ENCODE measurements around the gene TBRG4. TPM values are rescaled to one million over a fixed set of nuclear protein-coding genes. Genes with fewer than 3 reads are reported as not detected.
"Not testable (repeated sequence)": the region's sequence is repeated elsewhere in the genome, so short reads cannot be mapped to it uniquely, and the experiment has no call there.

The TBRG4 gene
- total and polyA plus RNA-seq, 5 donors from 2014 or later, result 42.6 to 54.3 (median 46.6) TPM

- H3K36me3 Mint-ChIP-seq, result no peaks in the 10 kb centered on the region
- Histone ChIP-seq H3K36me3 (ENCODE audit: control insufficient read depth, insufficient read depth, low read length) (no peaks in the 10 kb centered on the region), H3K4me1 (ENCODE audit: control insufficient read depth, insufficient read depth, low read length, poor library complexity, severe bottlenecking) (no peaks in the 10 kb centered on the region), H3K9me3 (ENCODE audit: control insufficient read depth in 2 of 2, low read length in 2 of 2) (no peaks in the 10 kb centered on the region), H3K4me3 (ENCODE audit: low read depth, low read length) (no peak overlapping the region), H3K27ac (ENCODE audit: insufficient read depth, low read length, poor library complexity, severe bottlenecking) (no peak overlapping the region), H3K27me3 (ENCODE audit: control insufficient read depth, insufficient read depth, low read length) (peaks cover 11% of the 10 kb centered on the region)
- no peak overlapping the region for H3K4me3 Mint-ChIP-seq
- peaks cover 34% of the 10 kb centered on the region for H3K27me3 Mint-ChIP-seq
- H3K4me1 Mint-ChIP-seq, result peaks cover 0 to 17% (median 6%) of the 10 kb centered on the region in 4 donors
- DNase-seq (no peak), ATAC-seq (ENCODE audit: low read depth in 2 of 2) (no peak)
- H3K27ac Mint-ChIP-seq, result no peak overlapping the region
- H3K9me3 Mint-ChIP-seq, result no peaks in the 10 kb centered on the region
Observed at GRCh38 chr7:45156516-45157272, 45.2 kb upstream of the TBRG4 start.

DNA sequence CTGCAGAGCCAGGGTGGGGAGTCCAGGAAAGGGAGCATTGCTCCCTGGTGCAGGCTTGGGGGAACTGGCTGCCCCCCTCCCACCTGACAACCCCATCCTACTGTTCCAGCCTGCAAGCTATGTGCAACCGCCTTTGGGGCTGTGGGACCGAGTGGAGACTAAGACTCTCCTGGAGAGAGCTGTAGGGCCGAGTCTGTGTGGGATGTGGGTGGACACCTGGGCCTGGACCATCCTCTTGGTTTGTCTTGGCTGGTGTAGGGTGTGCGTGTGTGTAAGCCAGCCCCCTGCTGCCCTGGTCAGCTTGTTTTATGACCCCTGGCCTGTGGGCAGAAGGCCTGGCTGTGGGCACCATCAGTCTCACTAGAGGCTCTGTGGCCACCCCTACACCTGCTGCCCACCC lies 44.4 kb upstream of the TBRG4 start:
- Mint-ChIP-seq H3K4me3 (no peak overlapping the region), H3K27me3 (peaks cover 39% of the 10 kb centered on the region), H3K9me3 (no peaks in the 10 kb centered on the region), H3K36me3 (no peaks in the 10 kb centered on the region), H3K4me1 (peaks cover 0 to 15% (median 6%) of the 10 kb centered on the region in 4 donors), H3K27ac (no peak overlapping the region)
- no peaks in the 10 kb centered on the region for H3K36me3 ChIP-seq (ENCODE audit: control insufficient read depth, insufficient read depth, low read length)
- no peak for ATAC-seq (ENCODE audit: low read depth in 2 of 2)
- H3K27me3 ChIP-seq (ENCODE audit: control insufficient read depth, insufficient read depth, low read length), result peaks cover 11% of the 10 kb centered on the region
- DNase-seq, result no peak
- H3K27ac ChIP-seq (ENCODE audit: insufficient read depth, low read length, poor library complexity, severe bottlenecking), result no peak overlapping the region
- H3K4me3 ChIP-seq (ENCODE audit: low read depth, low read length), result no peak overlapping the region
- no peaks in the 10 kb centered on the region for H3K4me1 ChIP-seq (ENCODE audit: control insufficient read depth, insufficient read depth, low read length, poor library complexity, severe bottlenecking)
- no peaks in the 10 kb centered on the region for H3K9me3 ChIP-seq (ENCODE audit: control insufficient read depth in 2 of 2, low read length in 2 of 2)

GRCh38 chr7:45155357-45155900 lies 43.9 kb upstream of the TBRG4 start:
- ATAC-seq (ENCODE audit: low read depth in 2 of 2), result no peak
- H3K4me1 Mint-ChIP-seq, result peaks cover 0 to 13% (median 6%) of the 10 kb centered on the region in 4 donors
- no peaks in the 10 kb centered on the region for H3K36me3 Mint-ChIP-seq
- no peak overlapping the region for H3K27ac Mint-ChIP-seq
- Histone ChIP-seq H3K27me3 (ENCODE audit: control insufficient read depth, insufficient read depth, low read length) (peaks cover 11% of the 10 kb centered on the region), H3K4me1 (ENCODE audit: control insufficient read depth, insufficient read depth, low read length, poor library complexity, severe bottlenecking) (no peaks in the 10 kb centered on the region), H3K4me3 (ENCODE audit: low read depth, low read length) (no peak overlapping the region), H3K27ac (ENCODE audit: insufficient read depth, low read length, poor library complexity, severe bottlenecking) (no peak overlapping the region), H3K36me3 (ENCODE audit: control insufficient read depth, insufficient read depth, low read length) (no peaks in the 10 kb centered on the region), H3K9me3 (ENCODE audit: control insufficient read depth in 2 of 2, low read length in 2 of 2) (no peaks in the 10 kb centered on the region)
- H3K27me3 Mint-ChIP-seq, result peaks cover 38% of the 10 kb centered on the region
- no peak for DNase-seq
- no peaks in the 10 kb centered on the region for H3K9me3 Mint-ChIP-seq
- no peak overlapping the region for H3K4me3 Mint-ChIP-seq

DNA sequence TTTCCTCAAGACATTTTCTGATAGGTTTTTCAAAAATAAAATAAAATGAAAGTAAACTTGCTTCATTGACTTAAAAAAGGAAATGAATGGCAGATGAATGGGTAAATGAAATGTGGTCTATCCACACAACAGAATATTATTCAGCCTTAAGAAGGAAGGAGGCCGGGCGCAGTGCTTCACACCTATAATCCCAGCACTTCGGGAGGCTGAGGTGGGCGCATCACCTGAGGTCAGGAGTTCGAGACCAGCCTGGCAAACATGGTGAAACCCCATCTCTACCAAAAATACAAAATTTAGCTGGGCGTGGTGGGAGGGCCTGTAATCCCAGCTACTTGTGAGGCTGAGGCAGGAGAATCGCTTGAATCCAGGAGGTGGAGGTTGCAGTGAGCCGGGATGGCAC lies 42.4 kb upstream of the TBRG4 start:
- not testable (repeated sequence) for H3K36me3 ChIP-seq (ENCODE audit: control insufficient read depth, insufficient read depth, low read length); H3K9me3 Mint-ChIP-seq; H3K9me3 ChIP-seq (ENCODE audit: control insufficient read depth in 2 of 2, low read length in 2 of 2); H3K27me3 ChIP-seq (ENCODE audit: control insufficient read depth, insufficient read depth, low read length); H3K4me3 ChIP-seq (ENCODE audit: low read depth, low read length); H3K4me1 ChIP-seq (ENCODE audit: control insufficient read depth, insufficient read depth, low read length, poor library complexity, severe bottlenecking); ATAC-seq (ENCODE audit: low read depth in 2 of 2); H3K4me3 Mint-ChIP-seq; DNase-seq; H3K36me3 Mint-ChIP-seq; H3K27ac Mint-ChIP-seq; H3K27ac ChIP-seq (ENCODE audit: insufficient read depth, low read length, poor library complexity, severe bottlenecking)
- Mint-ChIP-seq H3K4me1 (peaks cover 0 to 13% (median 6%) of the 10 kb centered on the region in 4 donors), H3K27me3 (peaks cover 30% of the 10 kb centered on the region)

DNA sequence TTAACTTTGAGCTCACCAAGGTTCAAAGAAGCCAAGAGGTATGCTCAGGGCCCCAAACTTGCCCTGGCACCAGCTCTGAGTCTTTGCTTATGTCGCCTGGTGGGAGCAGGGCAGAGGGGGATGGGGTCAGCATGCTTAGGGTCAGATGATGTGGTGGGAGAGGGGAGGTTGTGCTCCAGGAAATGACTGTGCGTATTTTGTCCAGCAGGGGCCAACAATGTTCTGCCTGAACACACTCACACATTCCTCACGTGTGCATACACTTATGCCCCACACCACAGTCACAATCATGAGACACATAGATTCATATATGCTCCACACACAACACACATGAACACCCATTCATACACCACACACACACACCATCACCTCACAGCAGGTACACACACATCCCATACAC lies 41.7 kb upstream of the TBRG4 start:
- H3K27me3 ChIP-seq (ENCODE audit: control insufficient read depth, insufficient read depth, low read length), result peaks cover 4% of the 10 kb centered on the region
- Mint-ChIP-seq H3K4me1 (peaks cover 0 to 12% (median 5%) of the 10 kb centered on the region in 4 donors), H3K36me3 (no peaks in the 10 kb centered on the region), H3K4me3 (no peak overlapping the region), H3K27ac (no peak overlapping the region), H3K27me3 (peaks cover 29% of the 10 kb centered on the region), H3K9me3 (peaks cover 0 to 1% (median 0%) of the 10 kb centered on the region in 7 donors)
- H3K27ac ChIP-seq (ENCODE audit: insufficient read depth, low read length, poor library complexity, severe bottlenecking), result no peak overlapping the region
- no peaks in the 10 kb centered on the region for H3K9me3 ChIP-seq (ENCODE audit: control insufficient read depth in 2 of 2, low read length in 2 of 2)
- no peaks in the 10 kb centered on the region for H3K4me1 ChIP-seq (ENCODE audit: control insufficient read depth, insufficient read depth, low read length, poor library complexity, severe bottlenecking)
- ATAC-seq (ENCODE audit: low read depth in 2 of 2) (no peak), DNase-seq (no peak)
- H3K4me3 ChIP-seq (ENCODE audit: low read depth, low read length), result no peak overlapping the region
- no peaks in the 10 kb centered on the region for H3K36me3 ChIP-seq (ENCODE audit: control insufficient read depth, insufficient read depth, low read length)

GRCh38 chr7:45151967-45152366 lies 40.5 kb upstream of the TBRG4 start:
- Mint-ChIP-seq H3K27ac (no peak overlapping the region), H3K9me3 (peaks cover 0 to 1% (median 0%) of the 10 kb centered on the region in 7 donors), H3K36me3 (no peaks in the 10 kb centered on the region), H3K4me3 (no peak overlapping the region), H3K27me3 (peaks cover 26% of the 10 kb centered on the region), H3K4me1 (peaks cover 0 to 7% (median 3%) of the 10 kb centered on the region in 4 donors)
- no peak for ATAC-seq (ENCODE audit: low read depth in 2 of 2)
- Histone ChIP-seq H3K36me3 (ENCODE audit: control insufficient read depth, insufficient read depth, low read length) (no peaks in the 10 kb centered on the region), H3K4me3 (ENCODE audit: low read depth, low read length) (no peak overlapping the region), H3K4me1 (ENCODE audit: control insufficient read depth, insufficient read depth, low read length, poor library complexity, severe bottlenecking) (no peaks in the 10 kb centered on the region), H3K27ac (ENCODE audit: insufficient read depth, low read length, poor library complexity, severe bottlenecking) (no peak overlapping the region), H3K27me3 (ENCODE audit: control insufficient read depth, insufficient read depth, low read length) (peaks cover 3% of the 10 kb centered on the region), H3K9me3 (ENCODE audit: control insufficient read depth in 2 of 2, low read length in 2 of 2) (no peaks in the 10 kb centered on the region)
- no peak for DNase-seq

DNA sequence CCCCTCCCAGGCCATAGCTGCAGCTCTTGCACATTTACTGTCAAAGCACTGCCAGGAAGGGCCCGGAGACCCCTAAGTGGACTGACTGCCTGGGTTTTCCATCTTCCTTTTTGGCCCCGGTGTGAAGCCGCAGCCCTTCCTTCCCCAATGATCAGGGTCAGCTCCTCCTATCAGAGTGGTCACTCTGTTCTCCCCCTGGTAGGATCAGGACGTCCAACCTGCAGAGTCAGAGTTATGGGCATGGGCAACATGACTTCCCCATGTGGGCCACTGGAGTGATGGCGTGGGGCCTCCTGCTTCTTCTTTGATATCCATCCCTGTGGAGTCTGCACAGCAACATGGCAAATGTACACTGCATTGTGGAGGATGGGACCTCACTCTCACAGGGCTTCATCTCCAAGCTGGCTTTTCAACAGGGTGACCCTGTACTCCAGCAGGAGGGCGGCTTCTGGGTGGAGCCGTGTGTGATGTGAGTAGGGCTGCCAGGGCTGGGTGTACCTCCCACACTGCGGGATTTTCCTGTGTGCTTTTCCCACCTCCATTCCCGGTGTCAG lies 39.7 kb upstream of the TBRG4 start:
- peaks cover 0 to 4% (median 2%) of the 10 kb centered on the region in 4 donors for H3K4me1 Mint-ChIP-seq
- no peak overlapping the region for H3K4me3 Mint-ChIP-seq
- H3K9me3 ChIP-seq (ENCODE audit: control insufficient read depth in 2 of 2, low read length in 2 of 2), result no peaks in the 10 kb centered on the region
- ATAC-seq (ENCODE audit: low read depth in 2 of 2) (no peak), DNase-seq (no peak)
- H3K36me3 ChIP-seq (ENCODE audit: control insufficient read depth, insufficient read depth, low read length), result no peaks in the 10 kb centered on the region
- no peaks in the 10 kb centered on the region for H3K36me3 Mint-ChIP-seq
- no peak overlapping the region for H3K27ac ChIP-seq (ENCODE audit: insufficient read depth, low read length, poor library complexity, severe bottlenecking)
- H3K27ac Mint-ChIP-seq, result no peak overlapping the region
- H3K27me3 Mint-ChIP-seq, result peaks cover 26% of the 10 kb centered on the region
- H3K9me3 Mint-ChIP-seq, result peaks cover 0 to 1% (median 0%) of the 10 kb centered on the region in 7 donors
- H3K4me3 ChIP-seq (ENCODE audit: low read depth, low read length), result no peak overlapping the region
- H3K4me1 ChIP-seq (ENCODE audit: control insufficient read depth, insufficient read depth, low read length, poor library complexity, severe bottlenecking), result no peaks in the 10 kb centered on the region
- no peaks in the 10 kb centered on the region for H3K27me3 ChIP-seq (ENCODE audit: control insufficient read depth, insufficient read depth, low read length)

Measured in CD4-positive, CD25-positive, alpha-beta regulatory T cell (primary cell).